Measurements from ENCODE around the gene ZRANB3. TPM values are rescaled to one million over a fixed set of nuclear protein-coding genes. Genes with fewer than 3 reads are reported as not detected.

ZRANB3 gene
- total and polyA plus RNA-seq, 4 donors = 2.5 to 7.2 (median 4.1) TPM

DNA sequence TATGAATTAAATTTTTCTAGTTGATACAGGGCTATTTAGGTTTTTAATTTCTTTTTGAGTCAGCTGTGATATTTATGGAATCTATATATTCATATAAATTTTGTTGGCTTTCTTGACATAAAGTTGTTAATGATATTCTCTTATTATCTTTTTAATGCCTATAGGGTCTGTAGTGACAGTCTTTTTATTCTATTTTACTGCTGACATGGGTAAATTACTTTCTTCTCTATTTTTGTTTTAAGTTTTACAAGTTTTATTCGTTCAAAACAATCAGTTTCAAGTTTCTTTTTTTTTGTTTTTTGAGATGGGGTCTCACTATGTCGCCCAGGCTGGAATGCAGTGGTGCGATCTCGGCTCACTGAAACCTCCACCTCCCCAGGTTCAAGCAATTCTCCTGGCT, 226.3 kb downstream of the ZRANB3 start:
- H3K9me3 ChIP-seq (ENCODE audit: control insufficient read depth in 4 of 4, low read length in 3 of 4) = peaks cover 0 to 5% (median under 1%) of the 10 kb centered on the region in 4 donors
- H3K4me3 ChIP-seq (ENCODE audit: low read depth in 1 of 3, low read length in 3 of 3) = no peak overlapping the region
- H3K27ac ChIP-seq (ENCODE audit: low read depth in 1 of 2, low read length in 2 of 2) = no peak overlapping the region
- H3K9ac ChIP-seq (ENCODE audit: low read depth in 1 of 2, low read length in 2 of 2) = no peak overlapping the region
- H3K27me3 ChIP-seq (ENCODE audit: control insufficient read depth in 4 of 4, insufficient read depth in 4 of 4, low read length in 3 of 4) = no peaks in the 10 kb centered on the region
- H3K36me3 ChIP-seq (ENCODE audit: control insufficient read depth in 4 of 4, insufficient read depth in 3 of 4, low read depth in 1 of 4, low read length in 3 of 4) = no peaks in the 10 kb centered on the region
- no peak for TF ChIP-seq FOXA1 (IDR thresholded peaks at IDR 0.05)
- TF ChIP-seq GABPA (IDR thresholded peaks at IDR 0.05 in 1 of 2, conservative IDR thresholded peaks at IDR 0.05 in 1 of 2) = no peak
- TF ChIP-seq SP1 (IDR thresholded peaks at IDR 0.05) = no peak
- no peak for TF ChIP-seq NR2F2 (IDR thresholded peaks at IDR 0.05)
- TF ChIP-seq TAF1 (conservative IDR thresholded peaks at IDR 0.05) = no peak
- no peak for TF ChIP-seq RAD21 (IDR thresholded peaks at IDR 0.05)
- no peak for TF ChIP-seq HNF4G (IDR thresholded peaks at IDR 0.05)
- no peak for TF ChIP-seq HNF4A (conservative IDR thresholded peaks at IDR 0.05)
- TF ChIP-seq, protein P1, sequence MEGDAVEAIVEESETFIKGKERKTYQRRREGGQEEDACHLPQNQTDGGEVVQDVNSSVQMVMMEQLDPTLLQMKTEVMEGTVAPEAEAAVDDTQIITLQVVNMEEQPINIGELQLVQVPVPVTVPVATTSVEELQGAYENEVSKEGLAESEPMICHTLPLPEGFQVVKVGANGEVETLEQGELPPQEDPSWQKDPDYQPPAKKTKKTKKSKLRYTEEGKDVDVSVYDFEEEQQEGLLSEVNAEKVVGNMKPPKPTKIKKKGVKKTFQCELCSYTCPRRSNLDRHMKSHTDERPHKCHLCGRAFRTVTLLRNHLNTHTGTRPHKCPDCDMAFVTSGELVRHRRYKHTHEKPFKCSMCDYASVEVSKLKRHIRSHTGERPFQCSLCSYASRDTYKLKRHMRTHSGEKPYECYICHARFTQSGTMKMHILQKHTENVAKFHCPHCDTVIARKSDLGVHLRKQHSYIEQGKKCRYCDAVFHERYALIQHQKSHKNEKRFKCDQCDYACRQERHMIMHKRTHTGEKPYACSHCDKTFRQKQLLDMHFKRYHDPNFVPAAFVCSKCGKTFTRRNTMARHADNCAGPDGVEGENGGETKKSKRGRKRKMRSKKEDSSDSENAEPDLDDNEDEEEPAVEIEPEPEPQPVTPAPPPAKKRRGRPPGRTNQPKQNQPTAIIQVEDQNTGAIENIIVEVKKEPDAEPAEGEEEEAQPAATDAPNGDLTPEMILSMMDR (IDR thresholded peaks at IDR 0.05; ENCODE audit: low read depth, low read length, missing input control) = no peak
- no peak for TF ChIP-seq YY1 (IDR thresholded peaks at IDR 0.05)
- no peak for TF ChIP-seq RXRA (IDR thresholded peaks at IDR 0.05)
- TF ChIP-seq FOXA2 (IDR thresholded peaks at IDR 0.05) = no peak
- TF ChIP-seq, protein P2, sequence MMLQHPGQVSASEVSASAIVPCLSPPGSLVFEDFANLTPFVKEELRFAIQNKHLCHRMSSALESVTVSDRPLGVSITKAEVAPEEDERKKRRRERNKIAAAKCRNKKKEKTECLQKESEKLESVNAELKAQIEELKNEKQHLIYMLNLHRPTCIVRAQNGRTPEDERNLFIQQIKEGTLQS (IDR thresholded peaks at IDR 0.05) = no peak
- TF ChIP-seq, protein P3, sequence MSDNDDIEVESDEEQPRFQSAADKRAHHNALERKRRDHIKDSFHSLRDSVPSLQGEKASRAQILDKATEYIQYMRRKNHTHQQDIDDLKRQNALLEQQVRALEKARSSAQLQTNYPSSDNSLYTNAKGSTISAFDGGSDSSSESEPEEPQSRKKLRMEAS (IDR thresholded peaks at IDR 0.05) = no peak
- TF ChIP-seq, protein P4, sequence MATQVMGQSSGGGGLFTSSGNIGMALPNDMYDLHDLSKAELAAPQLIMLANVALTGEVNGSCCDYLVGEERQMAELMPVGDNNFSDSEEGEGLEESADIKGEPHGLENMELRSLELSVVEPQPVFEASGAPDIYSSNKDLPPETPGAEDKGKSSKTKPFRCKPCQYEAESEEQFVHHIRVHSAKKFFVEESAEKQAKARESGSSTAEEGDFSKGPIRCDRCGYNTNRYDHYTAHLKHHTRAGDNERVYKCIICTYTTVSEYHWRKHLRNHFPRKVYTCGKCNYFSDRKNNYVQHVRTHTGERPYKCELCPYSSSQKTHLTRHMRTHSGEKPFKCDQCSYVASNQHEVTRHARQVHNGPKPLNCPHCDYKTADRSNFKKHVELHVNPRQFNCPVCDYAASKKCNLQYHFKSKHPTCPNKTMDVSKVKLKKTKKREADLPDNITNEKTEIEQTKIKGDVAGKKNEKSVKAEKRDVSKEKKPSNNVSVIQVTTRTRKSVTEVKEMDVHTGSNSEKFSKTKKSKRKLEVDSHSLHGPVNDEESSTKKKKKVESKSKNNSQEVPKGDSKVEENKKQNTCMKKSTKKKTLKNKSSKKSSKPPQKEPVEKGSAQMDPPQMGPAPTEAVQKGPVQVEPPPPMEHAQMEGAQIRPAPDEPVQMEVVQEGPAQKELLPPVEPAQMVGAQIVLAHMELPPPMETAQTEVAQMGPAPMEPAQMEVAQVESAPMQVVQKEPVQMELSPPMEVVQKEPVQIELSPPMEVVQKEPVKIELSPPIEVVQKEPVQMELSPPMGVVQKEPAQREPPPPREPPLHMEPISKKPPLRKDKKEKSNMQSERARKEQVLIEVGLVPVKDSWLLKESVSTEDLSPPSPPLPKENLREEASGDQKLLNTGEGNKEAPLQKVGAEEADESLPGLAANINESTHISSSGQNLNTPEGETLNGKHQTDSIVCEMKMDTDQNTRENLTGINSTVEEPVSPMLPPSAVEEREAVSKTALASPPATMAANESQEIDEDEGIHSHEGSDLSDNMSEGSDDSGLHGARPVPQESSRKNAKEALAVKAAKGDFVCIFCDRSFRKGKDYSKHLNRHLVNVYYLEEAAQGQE (IDR thresholded peaks at IDR 0.05) = no peak
- no peak for TF ChIP-seq JUND (IDR thresholded peaks at IDR 0.05)
- TF ChIP-seq, protein P5, sequence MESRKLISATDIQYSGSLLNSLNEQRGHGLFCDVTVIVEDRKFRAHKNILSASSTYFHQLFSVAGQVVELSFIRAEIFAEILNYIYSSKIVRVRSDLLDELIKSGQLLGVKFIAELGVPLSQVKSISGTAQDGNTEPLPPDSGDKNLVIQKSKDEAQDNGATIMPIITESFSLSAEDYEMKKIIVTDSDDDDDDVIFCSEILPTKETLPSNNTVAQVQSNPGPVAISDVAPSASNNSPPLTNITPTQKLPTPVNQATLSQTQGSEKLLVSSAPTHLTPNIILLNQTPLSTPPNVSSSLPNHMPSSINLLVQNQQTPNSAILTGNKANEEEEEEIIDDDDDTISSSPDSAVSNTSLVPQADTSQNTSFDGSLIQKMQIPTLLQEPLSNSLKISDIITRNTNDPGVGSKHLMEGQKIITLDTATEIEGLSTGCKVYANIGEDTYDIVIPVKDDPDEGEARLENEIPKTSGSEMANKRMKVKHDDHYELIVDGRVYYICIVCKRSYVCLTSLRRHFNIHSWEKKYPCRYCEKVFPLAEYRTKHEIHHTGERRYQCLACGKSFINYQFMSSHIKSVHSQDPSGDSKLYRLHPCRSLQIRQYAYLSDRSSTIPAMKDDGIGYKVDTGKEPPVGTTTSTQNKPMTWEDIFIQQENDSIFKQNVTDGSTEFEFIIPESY (IDR thresholded peaks at IDR 0.05) = no peak
- no peak for TF ChIP-seq EGR1 (IDR thresholded peaks at IDR 0.05; ENCODE audit: low read depth in 2 of 2)
- 98% methylated on average over 4 of the region's 4 CpGs for WGBS
- no peak for DNase-seq (ENCODE audit: low spot score)
- no peaks in the 10 kb centered on the region for H3K4me1 ChIP-seq (ENCODE audit: control insufficient read depth in 4 of 4, insufficient read depth in 4 of 4, low read length in 3 of 4)

All from liver (tissue), 9 donors.